NCI-H510A (cell line): ENCODE results near the gene LOC128125822.
A peak's percentile ranks its signal among the peaks of the same experiment; 100 is the strongest.
"Not testable (repeated sequence)": the region's sequence is repeated elsewhere in the genome, so short reads cannot be mapped to it uniquely, and the experiment has no call there.

Source experiments
- DNase-seq: peaks from one replicate; lab custom pipeline; 2025; lab: John Stamatoyannopoulos, UW

The LOC128125822 gene

GRCh38 chr6:63572044-63572746 lies at the start of gene LOC128125822, which contains the start of gene PTP4A1:
Gene LOC128125822 (plus strand): TSS chr6:63572480.
Gene PTP4A1 (plus strand): TSS chr6:63572480. CDS start chr6:63576881, 4,401 bp downstream.
- peak; percentile 93 for DNase-seq

- not testable (repeated sequence) for DNase-seq
Measured at GRCh38 chr6:63522911-63523287, 49.4 kb upstream of the LOC128125822 start.

GRCh38 chr6:63523630-63524029 lies 48.6 kb upstream of the LOC128125822 start:
- DNase-seq, result no peak

GRCh38 chr6:63525186-63525878 lies 46.9 kb upstream of the LOC128125822 start:
- no peak for DNase-seq

- no peak for DNase-seq
Measured at GRCh38 chr6:63526931-63527330, 45.3 kb upstream of the LOC128125822 start.

- DNase-seq, result no peak
Measured at GRCh38 chr6:63527658-63528514, 44.4 kb upstream of the LOC128125822 start.

- no peak for DNase-seq
Measured at GRCh38 chr6:63529498-63529897, 42.8 kb upstream of the LOC128125822 start.

GRCh38 chr6:63530182-63530581 lies 42.1 kb upstream of the LOC128125822 start:
- no peak for DNase-seq

- DNase-seq, result no peak
Measured at GRCh38 chr6:63530991-63531390, 41.3 kb upstream of the LOC128125822 start.

GRCh38 chr6:63533026-63533425 lies 39.3 kb upstream of the LOC128125822 start:
- DNase-seq, result no peak

- no peak for DNase-seq
Measured at GRCh38 chr6:63533952-63534351, 38.3 kb upstream of the LOC128125822 start.

- no peak for DNase-seq
Measured at GRCh38 chr6:63537201-63537958, 34.9 kb upstream of the LOC128125822 start.

- DNase-seq, result no peak
Measured at GRCh38 chr6:63537959-63538300, 34.4 kb upstream of the LOC128125822 start.

- DNase-seq, result no peak
Measured at GRCh38 chr6:63538550-63538949, 33.7 kb upstream of the LOC128125822 start.

- DNase-seq, result no peak
Measured at GRCh38 chr6:63543001-63543400, 29.3 kb upstream of the LOC128125822 start.

- no peak for DNase-seq
Measured at GRCh38 chr6:63543982-63544381, 28.3 kb upstream of the LOC128125822 start.

- no peak for DNase-seq
Measured at GRCh38 chr6:63546236-63546635, 26.0 kb upstream of the LOC128125822 start.

GRCh38 chr6:63546697-63547096 lies 25.6 kb upstream of the LOC128125822 start:
- no peak for DNase-seq

- no peak for DNase-seq
Measured at GRCh38 chr6:63549076-63549475, 23.2 kb upstream of the LOC128125822 start.

GRCh38 chr6:63553208-63553607 lies 19.1 kb upstream of the LOC128125822 start:
- DNase-seq, result no peak

GRCh38 chr6:63553900-63554299 lies 18.4 kb upstream of the LOC128125822 start:
- no peak for DNase-seq

GRCh38 chr6:63554782-63555181 lies 17.5 kb upstream of the LOC128125822 start:
- DNase-seq, result no peak
